Ovary (tissue), 9 donors: Measurements from ENCODE around the gene GATD1. TPM values are rescaled to one million over a fixed set of nuclear protein-coding genes. Genes with fewer than 3 reads are reported as not detected.

Experiments used
- DNase-seq, 5 donors: peaks; one replicate each; pipeline ENCODE4 v3.0.0-alpha.2; 2019 to 2020
- H3K27ac ChIP-seq, 2 donors: fragments of 200-600 bp; one replicate each; pipeline versions ENCODE4 v1.5.1 to v1.8.0; 2019 to 2022
- H3K27me3 ChIP-seq: fragments of 200-600 bp; one replicate; pipeline ENCODE4 v1.8.0; 2022
- H3K36me3 ChIP-seq: fragments of 200-600 bp; sonication (generic); one replicate; pipeline ENCODE4 v1.5.1; 2019
- H3K4me1 ChIP-seq: one replicate; pipeline ENCODE4 v1.8.1; 2013; ENCODE audit warnings: mild to moderate bottlenecking, moderate library complexity; ENCODE audit not compliant: insufficient read depth
- H3K4me3 ChIP-seq: fragments of 200-600 bp; sonication (generic); one replicate; pipeline ENCODE4 v1.5.1; 2017
- H3K9me3 ChIP-seq, 2 donors: fragments of 200-600 bp in 1 of 2; sonication (generic) in 1 of 2; one replicate each; pipeline versions ENCODE4 v1.5.1 to v1.8.1; 2013 to 2019; ENCODE audit warnings: mild to moderate bottlenecking in 1 of 2, moderate library complexity in 1 of 2
- CTCF ChIP-seq, 3 donors: fragments of 450-650 bp in 2 of 3; fragments of 200-600 bp in 1 of 3; IDR thresholded peaks; one replicate each; pipeline versions ENCODE4 v1.5.1 to v1.8.0; 2016 to 2022; ENCODE audit warnings: antibody characterized with exemption in 3 of 3, mild to moderate bottlenecking in 1 of 3
- EP300 ChIP-seq: sonication (generic); formaldehyde crosslinking; IDR thresholded peaks from one replicate; pipeline ENCODE4 v1.6.1; 2017; ENCODE audit warnings: antibody characterized with exemption
- POLR2A ChIP-seq: fragments of 450-650 bp; IDR thresholded peaks from one replicate; pipeline ENCODE4 v1.6.1; 2017; ENCODE audit warnings: antibody characterized with exemption, mild to moderate bottlenecking, moderate library complexity
- WGBS, 3 donors: extraction: QIAGEN DNeasy Blood & Tissue Kit in 1 of 3; methylation state at CpG; one replicate each; pipeline versions ENCODE4 v1.1.5 to v1.1.7; 2013 to 2017; 5-methylcytosine and 5-hydroxymethylcytosine counted together
- intact Hi-C, 4 donors: fragments of 100-400 bp; cut with DNase I; formaldehyde crosslinking; loops; one replicate each; pipeline versions ENCODE4 v1.11.0 to v1.15.1; 2022 to 2023
- polyA plus RNA-seq, 2 donors: library from polyadenylated mRNA; stranded (reverse); fragments of 200-250 nt in 1 of 2; fragments of 350-450 nt in 1 of 2; fragmentation: Illumina TruSeq in 1 of 2; extraction: RNeasy Lipid Tissue Mini Kit (QIAGEN cat#74804) in 1 of 2; gene quantifications; one replicate each; pipeline ENCODE4 v1.2.3, GENCODE V29; 2013 to 2014
- total RNA-seq, 7 donors: library from RNA; depleted of rRNA in 2 of 7; stranded (reverse); fragments of >200 nt in 2 of 7; fragmentation: NEBNext Ultra II Directional in 3 of 7; extraction: Animal tissue kit (Norgen Biotek cat#: 25700) in 3 of 7; gene quantifications; one replicate each; pipeline versions ENCODE4 v1.1.0 to v1.2.4, GENCODE V29; 2016 to 2023
- donor health status: DM: no; HTN: no; CAD: no; lungs with moderate emphysema.
- donor health status: DM: no; HTN: no; CAD: no.
- donor health status: Bipolar disorder and iron deficiency.
- donor health status: DM: yes; HTN: yes; CAD: no.
- donor health status: DM: no; HTN: no; CAD: no.
- donor health status: DM: yes; HTN: yes; CAD: no.

The GATD1 gene
- total and polyA plus RNA-seq, 9 donors = 9.4 to 79.8 (median 56.6) TPM

DNA sequence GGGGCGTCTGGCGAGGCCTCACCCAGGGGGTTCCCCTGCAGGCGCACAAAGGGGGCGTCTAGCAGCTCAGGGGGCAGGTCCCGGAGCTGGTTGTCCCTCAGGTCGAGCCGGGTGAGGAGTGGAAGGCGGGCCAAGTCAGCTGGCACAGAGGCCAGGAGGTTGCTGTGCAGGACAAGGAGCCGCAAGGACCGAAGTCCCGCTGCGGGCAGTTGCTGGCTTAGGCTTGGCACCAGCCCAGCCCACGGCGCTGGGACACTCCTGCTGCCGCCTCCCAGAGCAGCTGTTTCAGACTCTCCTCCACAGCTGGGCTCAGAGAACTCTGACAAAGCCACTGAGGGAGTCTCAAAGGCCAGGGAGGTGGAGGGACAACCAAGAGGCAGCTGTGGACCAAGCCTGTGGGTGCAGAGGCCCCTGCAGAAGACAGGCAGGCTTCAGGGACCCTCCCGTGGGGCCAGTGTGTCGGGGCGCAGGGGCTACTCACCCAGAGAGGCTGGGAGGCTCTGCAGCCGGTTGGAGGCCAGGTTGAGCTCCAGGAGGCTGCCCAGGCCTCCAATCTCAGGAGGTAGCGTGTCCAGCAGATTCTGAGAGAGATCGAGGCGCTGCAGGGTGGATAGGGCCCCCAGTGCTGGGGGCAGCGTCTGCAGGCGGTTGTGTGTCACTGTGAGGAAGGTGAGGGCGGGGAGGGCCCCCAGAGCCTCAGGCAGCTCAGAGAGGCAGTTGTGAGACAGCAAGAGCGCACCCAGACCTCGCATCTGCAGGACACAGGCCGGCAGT is 25.6 kb upstream of the GATD1 start:
- WGBS, 3 donors = 86 to 90% (median 86%) methylated on average over 28 of the region's 28 CpGs

GRCh38 chr11:802018-802617 is 24.8 kb upstream of the GATD1 start:
- WGBS, 3 donors = 94 to 97% (median 95%) methylated on average over 21 of the region's 21 CpGs
- Histone ChIP-seq H3K4me1 (peaks cover 8% of the 10 kb centered on the region), H3K9me3 (no peaks in the 10 kb centered on the region), H3K36me3 (no peaks in the 10 kb centered on the region), H3K4me3 (no peak overlapping the region), H3K27ac (no peak overlapping the region), H3K27me3 (no peaks in the 10 kb centered on the region)
- intact Hi-C loops = no loop called here
- TF ChIP-seq POLR2A (no peak), EP300 (no peak), CTCF (IDR thresholded peaks at IDR 0.05) (no peak)
- DNase-seq = no peak

More for the DNA sequence above, 25.6 kb upstream of the GATD1 start:
- peaks cover 8% of the 10 kb centered on the region for H3K4me1 ChIP-seq
- no peaks in the 10 kb centered on the region for H3K36me3 ChIP-seq
- no peaks in the 10 kb centered on the region for H3K9me3 ChIP-seq
- DNase-seq = no peak
- no peak overlapping the region for H3K4me3 ChIP-seq
- TF ChIP-seq POLR2A (no peak), CTCF (IDR thresholded peaks at IDR 0.05) (no peak), EP300 (no peak)
- intact Hi-C loops = no loop called here
- H3K27me3 ChIP-seq = no peaks in the 10 kb centered on the region
- no peak overlapping the region for H3K27ac ChIP-seq

DNA sequence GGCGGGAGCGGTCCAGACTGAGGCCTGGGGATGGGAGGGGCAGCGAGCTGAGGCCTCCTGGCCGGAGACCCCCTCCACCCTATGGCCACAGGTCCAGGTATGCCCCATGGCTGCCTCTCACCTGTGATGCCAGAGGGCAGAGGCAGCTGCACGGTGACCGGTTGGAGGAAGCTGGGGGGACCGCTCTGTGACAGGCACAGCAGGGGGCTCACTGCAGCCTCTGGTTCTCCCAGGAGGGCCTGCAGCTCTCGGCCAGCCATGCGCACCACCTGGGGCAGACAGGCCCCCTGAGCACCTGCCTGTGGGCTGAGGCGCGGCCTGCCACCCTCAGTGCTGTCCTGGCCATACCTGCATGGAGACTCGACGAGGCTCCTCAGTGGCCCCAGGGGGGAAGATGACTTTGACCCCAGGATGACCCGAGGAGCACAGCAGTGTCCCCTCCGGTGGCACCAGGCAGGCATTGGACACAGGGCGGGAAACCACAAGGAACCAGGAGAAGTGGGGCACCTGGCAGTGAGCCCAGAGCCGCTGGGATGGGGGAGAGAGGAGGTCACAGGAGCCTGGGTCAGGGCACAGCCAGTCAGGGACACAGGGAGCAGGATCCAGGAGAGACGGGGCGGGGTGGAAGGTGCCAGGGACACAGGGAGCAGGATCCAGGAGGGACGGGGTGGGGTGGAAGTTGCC is 24.0 kb upstream of the GATD1 start:
- intact Hi-C loops = no loop called here
- Histone ChIP-seq H3K27ac (no peak overlapping the region), H3K36me3 (no peaks in the 10 kb centered on the region), H3K27me3 (no peaks in the 10 kb centered on the region), H3K4me1 (peaks cover 13% of the 10 kb centered on the region), H3K9me3 (no peaks in the 10 kb centered on the region), H3K4me3 (no peak overlapping the region)
- DNase-seq = no peak
- WGBS, 3 donors = 88 to 90% (median 90%) methylated on average over 19 to 20 of the region's 20 CpGs
- TF ChIP-seq POLR2A = no peak
- TF ChIP-seq EP300 = no peak
- TF ChIP-seq CTCF (IDR thresholded peaks at IDR 0.05) = no peak

- Histone ChIP-seq H3K27me3 (no peaks in the 10 kb centered on the region), H3K4me1 (peaks cover 14% of the 10 kb centered on the region), H3K36me3 (no peaks in the 10 kb centered on the region), H3K4me3 (no peak overlapping the region), H3K27ac (no peak overlapping the region), H3K9me3 (no peaks in the 10 kb centered on the region)
- TF ChIP-seq EP300 = no peak
- TF ChIP-seq CTCF (IDR thresholded peaks at IDR 0.05) = no peak
- TF ChIP-seq POLR2A = no peak
- intact Hi-C loops = no loop called here
- DNase-seq = no peak
- WGBS, 3 donors = 90 to 91% (median 90%) methylated on average over 30 of the region's 30 CpGs
Observed at GRCh38 chr11:800473-800872, 23.2 kb upstream of the GATD1 start.
